HepG2 (cell line): ENCODE measurements around the gene BTRC. TPM values are rescaled to one million over a fixed set of nuclear protein-coding genes. Genes with fewer than 3 reads are reported as not detected.

Source experiments
- ATAC-seq: fragments of 200-7000 bp; cut with Tn5 transposase; 3 replicates; pipeline ENCODE4 v1.9.1; 2020; ENCODE audit warnings: mild to moderate bottlenecking, moderate library complexity
- BruUV-seq: library from RNA; stranded (reverse); fragments of 400-500 nt; replicated peaks from 2 replicates; lab custom pipeline; 2021; lab: Mats Ljungman, UMichigan
- CTCF ChIA-PET: fragments of 300-600 bp; formaldehyde crosslinking; extraction: SDS; loops from one replicate; lab custom pipeline; 2021; ENCODE audit warnings: low total read pairs, inconsistent platforms, low intra/inter-chr PET ratio; lab: Yijun Ruan, JAX
- POLR2A ChIA-PET: fragments of 350-600 bp; sonication (Branson Sonifier 250); formaldehyde crosslinking; loops from one replicate; lab custom pipeline; 2020; ENCODE audit warnings: antibody characterized with exemption, inconsistent platforms; lab: Yijun Ruan, JAX
- DNase-seq: peaks from one replicate; pipeline ENCODE4 v3.0.0-alpha.2; 2015; ENCODE audit warnings: low spot score
- FAIRE-seq: peaks from 3 replicates; lab custom pipeline; 2011; peaks lifted over from hg19 to GRCh38; lab: Jason Lieb, UNC
- H2AFZ ChIP-seq: one replicate; pipeline ENCODE4 v1.6.1; 2011; ENCODE audit warnings: low read length, inconsistent platforms
- H3K27ac ChIP-seq: fragments of 300-600 bp; 3 replicates; pipeline ENCODE4 v1.8.0; 2011; ENCODE audit warnings: mixed run types, mild to moderate bottlenecking, mixed read lengths, low read length, inconsistent platforms; ENCODE audit not compliant: insufficient read depth; ENCODE audit errors: extremely low read length
- H3K27me3 ChIP-seq, 2 experiments: fragments of 200-600 bp in 1 of 2; 2 replicates in 1 of 2; 3 replicates in 1 of 2; pipeline versions ENCODE4 v1.6.0 to v1.8.0; 2011; ENCODE audit warnings: low read length in 2 of 2, mild to moderate bottlenecking in 2 of 2, moderate library complexity in 2 of 2, inconsistent platforms in 1 of 2; ENCODE audit not compliant: insufficient read depth in 2 of 2, control insufficient read depth in 1 of 2
- H3K36me3 ChIP-seq, 2 experiments: fragments of 200-600 bp in 1 of 2; replicated peaks in 1 of 2; 2 replicates in 1 of 2; 3 replicates in 1 of 2; pipeline versions ENCODE4 v1.5.1 to v1.8.0; 2011; ENCODE audit warnings: low read length in 2 of 2, inconsistent platforms in 1 of 2; ENCODE audit not compliant: insufficient read depth in 2 of 2, control insufficient read depth in 1 of 2
- H3K4me1 ChIP-seq: 2 replicates; pipeline ENCODE4 v1.5.1; 2012; ENCODE audit warnings: low read length, inconsistent platforms; ENCODE audit not compliant: insufficient read depth
- H3K4me2 ChIP-seq: 2 replicates; pipeline ENCODE4 v1.6.0; 2011; ENCODE audit warnings: low read depth, low read length, inconsistent platforms
- H3K4me3 ChIP-seq, 3 experiments: fragments of 200-600 bp in 1 of 3; sonication (generic), shearing (Covaris generic) in 1 of 3; replicated peaks in 1 of 3; 2 replicates each; pipeline ENCODE4 v1.5.1; 2011 to 2016; ENCODE audit warnings: low read length in 3 of 3, inconsistent platforms in 2 of 3, low read depth in 2 of 3, mild to moderate bottlenecking in 2 of 3, control low read depth in 1 of 3, mixed read lengths in 1 of 3; ENCODE audit not compliant: insufficient read depth in 1 of 3
- H3K79me2 ChIP-seq: one replicate; pipeline ENCODE4 v1.6.1; 2011; ENCODE audit warnings: low read length, inconsistent platforms; ENCODE audit not compliant: insufficient read depth
- H3K9ac ChIP-seq: 2 replicates; pipeline ENCODE4 v1.6.0; 2011; ENCODE audit warnings: mild to moderate bottlenecking, low read depth, low read length, inconsistent platforms; ENCODE audit not compliant: insufficient read depth
- H3K9me3 ChIP-seq: 2 replicates; pipeline ENCODE4 v1.5.1; 2012; ENCODE audit warnings: mild to moderate bottlenecking, low read length
- H4K20me1 ChIP-seq: 2 replicates; pipeline ENCODE4 v1.6.0; 2011; ENCODE audit warnings: inconsistent platforms, mild to moderate bottlenecking, low read length, moderate library complexity; ENCODE audit not compliant: insufficient read depth
- PCBP1 ChIP-seq: fragments of 200-400 bp; formaldehyde crosslinking; IDR thresholded peaks from 2 replicates; pipeline ENCODE4 v1.6.1; 2017; ENCODE audit warnings: mild to moderate bottlenecking, low read depth, low read length, borderline replicate concordance
- ZBTB14 ChIP-seq: sonication (generic); formaldehyde crosslinking; IDR thresholded peaks from 2 replicates; pipeline ENCODE4 v1.4.0; 2020; ENCODE audit warnings: missing genetic modification reagents
- ZNF282 ChIP-seq: fragments of 450-650 bp; IDR thresholded peaks from 2 replicates; pipeline ENCODE4 v1.6.1; 2018; ENCODE audit not compliant: partially characterized antibody
- ZNF614 ChIP-seq: IDR thresholded peaks from 2 replicates; pipeline ENCODE4 v1.6.1; 2018; ENCODE audit warnings: missing biosample characterization, missing genetic modification reagents, inconsistent platforms, borderline replicate concordance
- ZNF7 ChIP-seq: IDR thresholded peaks from 2 replicates; pipeline ENCODE4 v1.6.1; 2016; ENCODE audit warnings: missing biosample characterization, missing genetic modification reagents
- WGBS: methylation state at CpG from one replicate; pipeline ENCODE4 v1.1.6; 2017; ENCODE audit warnings: low lambda C conversion rate; 5-methylcytosine and 5-hydroxymethylcytosine counted together
- in situ Hi-C: cut with HindIII; loops from 2 replicates; pipeline ENCODE4 v1.10.0; 2017; ENCODE audit warnings: low pct_unique_long_range_greater_than_20kb; ENCODE audit not compliant: extremely low pct_ligation_motif_present
- intact Hi-C: fragments of 100-400 bp; cut with micrococcal nuclease; formaldehyde crosslinking; loops from one replicate; pipeline ENCODE4 v1.10.0; 2022; ENCODE audit not compliant: unreplicated experiment
- polyA plus RNA-seq, 8 experiments: library from polyadenylated mRNA; depleted of rRNA in 3 of 8; stranded (reverse) in 7 of 8; unstranded in 1 of 8; fragments of >200 nt; fragmentation: Illumina TruSeq in 4 of 8; extraction: Trizol in 4 of 8; gene quantifications; 2 replicates each; pipeline versions ENCODE4 v1.2.1 to v1.2.3, GENCODE V29; 2011 to 2016; ENCODE audit warnings: low read depth in 4 of 8, missing spikeins in 1 of 8, mixed read lengths in 1 of 8; ENCODE audit not compliant: insufficient read depth in 1 of 8
- total RNA-seq, 5 experiments: library from RNA; depleted of rRNA; stranded (reverse); fragments of >200 nt; fragmentation: Illumina TruSeq; extraction: Trizol; gene quantifications; 2 replicates each; pipeline ENCODE4 v1.2.3, GENCODE V29; 2016; ENCODE audit warnings: low read depth in 1 of 5
- TF ChIP-seq, protein P1 (sequence below): sonication (generic); formaldehyde crosslinking; IDR thresholded peaks from 2 replicates; pipeline ENCODE4 v1.4.0; 2020; ENCODE audit warnings: missing genetic modification reagents, borderline replicate concordance
- TF ChIP-seq, protein P2 (sequence below): sonication (generic); formaldehyde crosslinking; IDR thresholded peaks from 2 replicates; pipeline ENCODE4 v1.4.0; 2020; ENCODE audit warnings: missing genetic modification reagents, mild to moderate bottlenecking, borderline replicate concordance
- TF ChIP-seq, protein P3 (sequence below): IDR thresholded peaks from 2 replicates; pipeline ENCODE4 v1.6.1; 2016; ENCODE audit warnings: missing compliant biosample characterization, missing genetic modification reagents, borderline replicate concordance

The BTRC gene
- total and polyA plus RNA-seq, 2 of the 13 experiments (the other 11 are each of a cell fraction or from before 2014, with no cell fraction given): 12.0 to 14.4 TPM

DNA sequence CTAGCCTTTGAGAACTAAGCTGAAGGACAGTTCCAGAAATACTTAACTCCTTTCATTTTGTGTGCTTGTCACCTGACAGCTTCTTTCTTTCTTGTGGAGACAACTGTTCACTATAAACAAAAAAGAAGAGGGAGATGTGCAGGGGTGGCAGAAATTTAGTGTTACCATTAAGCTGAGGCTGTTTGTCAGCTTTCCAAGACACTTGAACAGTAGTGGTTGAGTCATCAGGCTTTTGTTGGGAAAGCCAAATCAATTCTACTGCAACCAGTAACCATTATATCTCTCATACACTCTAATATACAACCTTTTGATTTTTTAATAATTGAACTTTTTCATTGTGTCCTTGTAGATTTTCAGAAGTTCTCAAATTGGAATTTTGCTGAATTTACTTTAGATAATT lies 158.8 kb downstream of the BTRC start (continued):
- TF ChIP-seq, protein P1, sequence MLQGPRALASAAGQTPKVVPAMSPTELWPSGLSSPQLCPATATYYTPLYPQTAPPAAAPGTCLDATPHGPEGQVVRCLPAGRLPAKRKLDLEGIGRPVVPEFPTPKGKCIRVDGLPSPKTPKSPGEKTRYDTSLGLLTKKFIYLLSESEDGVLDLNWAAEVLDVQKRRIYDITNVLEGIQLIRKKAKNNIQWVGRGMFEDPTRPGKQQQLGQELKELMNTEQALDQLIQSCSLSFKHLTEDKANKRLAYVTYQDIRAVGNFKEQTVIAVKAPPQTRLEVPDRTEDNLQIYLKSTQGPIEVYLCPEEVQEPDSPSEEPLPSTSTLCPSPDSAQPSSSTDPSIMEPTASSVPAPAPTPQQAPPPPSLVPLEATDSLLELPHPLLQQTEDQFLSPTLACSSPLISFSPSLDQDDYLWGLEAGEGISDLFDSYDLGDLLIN (CRISPR knock-in tag): no peak

- Histone ChIP-seq H3K4me2 (no peak overlapping the region), H3K36me3 (no peaks in the 10 kb centered on the region), H3K9me3 (no peaks in the 10 kb centered on the region), H3K9ac (no peak overlapping the region), H3K4me1 (no peaks in the 10 kb centered on the region), H3K27ac (no peak overlapping the region), H3K79me2 (no peaks in the 10 kb centered on the region), H4K20me1 (no peaks in the 10 kb centered on the region), H2AFZ (no peak overlapping the region), H3K27me3 (no peaks in the 10 kb centered on the region), H3K4me3 (no peak overlapping the region)
- intact Hi-C loops (no loop called here), in situ Hi-C loops (no loop called here)
- CTCF ChIA-PET: no interaction called here
- FAIRE-seq: no peak
- no TSS peak for BruUV-seq
- ATAC-seq: no peak
- POLR2A ChIA-PET: no interaction called here
- no peak for DNase-seq
- TF ChIP-seq ZBTB14 (no peak), ZNF7 (CRISPR knock-in tag) (peak; percentile 95)
- 94% methylated on average over 2 of the region's 2 CpGs for WGBS
These were observed 159.8 kb downstream of the BTRC start for GRCh38 chr10:101513733-101514132.

DNA sequence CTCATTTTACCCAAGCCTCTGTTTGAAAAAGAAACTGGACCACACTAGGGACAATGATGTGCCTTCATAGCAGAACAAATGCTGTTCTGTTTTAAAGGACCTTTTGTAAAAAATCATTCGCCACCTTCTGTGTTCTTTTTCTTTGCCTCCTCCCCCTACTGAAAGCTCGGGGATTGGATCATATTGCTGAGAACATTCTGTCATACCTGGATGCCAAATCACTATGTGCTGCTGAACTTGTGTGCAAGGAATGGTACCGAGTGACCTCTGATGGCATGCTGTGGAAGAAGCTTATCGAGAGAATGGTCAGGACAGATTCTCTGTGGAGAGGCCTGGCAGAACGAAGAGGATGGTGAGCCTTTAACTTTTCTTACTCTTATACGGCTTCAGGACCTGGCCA lies 171.9 kb downstream of the BTRC start:
- TF ChIP-seq ZNF614 (no peak), ZNF282 (no peak), PCBP1 (no peak)
- TF ChIP-seq, protein P2, sequence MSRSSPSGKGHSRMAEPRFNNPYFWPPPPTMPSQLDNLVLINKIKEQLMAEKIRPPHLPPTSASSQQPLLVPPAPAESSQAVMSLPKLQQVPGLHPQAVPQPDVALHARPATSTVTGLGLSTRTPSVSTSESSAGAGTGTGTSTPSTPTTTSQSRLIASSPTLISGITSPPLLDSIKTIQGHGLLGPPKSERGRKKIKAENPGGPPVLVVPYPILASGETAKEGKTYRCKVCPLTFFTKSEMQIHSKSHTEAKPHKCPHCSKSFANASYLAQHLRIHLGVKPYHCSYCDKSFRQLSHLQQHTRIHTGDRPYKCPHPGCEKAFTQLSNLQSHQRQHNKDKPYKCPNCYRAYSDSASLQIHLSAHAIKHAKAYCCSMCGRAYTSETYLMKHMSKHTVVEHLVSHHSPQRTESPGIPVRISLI (CRISPR knock-in tag): no peak
- TF ChIP-seq, protein P3, sequence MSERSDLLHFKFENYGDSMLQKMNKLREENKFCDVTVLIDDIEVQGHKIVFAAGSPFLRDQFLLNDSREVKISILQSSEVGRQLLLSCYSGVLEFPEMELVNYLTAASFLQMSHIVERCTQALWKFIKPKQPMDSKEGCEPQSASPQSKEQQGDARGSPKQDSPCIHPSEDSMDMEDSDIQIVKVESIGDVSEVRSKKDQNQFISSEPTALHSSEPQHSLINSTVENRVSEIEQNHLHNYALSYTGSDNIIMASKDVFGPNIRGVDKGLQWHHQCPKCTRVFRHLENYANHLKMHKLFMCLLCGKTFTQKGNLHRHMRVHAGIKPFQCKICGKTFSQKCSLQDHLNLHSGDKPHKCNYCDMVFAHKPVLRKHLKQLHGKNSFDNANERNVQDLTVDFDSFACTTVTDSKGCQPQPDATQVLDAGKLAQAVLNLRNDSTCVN (CRISPR knock-in tag): no peak

More for the DNA sequence above, 171.9 kb downstream of the BTRC start:
- H3K9me3 ChIP-seq: no peaks in the 10 kb centered on the region
- POLR2A ChIA-PET: no interaction called here
- H2AFZ ChIP-seq: no peak overlapping the region
- in situ Hi-C loops (no loop called here), intact Hi-C loops (no loop called here)
- H4K20me1 ChIP-seq: no peaks in the 10 kb centered on the region
- no peaks in the 10 kb centered on the region for H3K79me2 ChIP-seq
- no peak overlapping the region for H3K27ac ChIP-seq
- H3K27me3 ChIP-seq: no peaks in the 10 kb centered on the region
- 95% methylated on average over 6 of the region's 6 CpGs for WGBS
- no peak overlapping the region for H3K9ac ChIP-seq
- H3K4me2 ChIP-seq: no peak overlapping the region
- no peaks in the 10 kb centered on the region for H3K4me1 ChIP-seq
- no peak for FAIRE-seq
- no peak for ATAC-seq
- H3K36me3 ChIP-seq: 0 out of 5 replicates have a peak, but pooled peaks cover 0 to 7% of the 10 kb centered on the region in 2 experiments
- no peak for DNase-seq
- H3K4me3 ChIP-seq: no peak overlapping the region
- no TSS peak for BruUV-seq
- CTCF ChIA-PET: no interaction called here
